ENCODE measurements around the gene KCNMA1. TPM values are rescaled to one million over a fixed set of nuclear protein-coding genes. Genes with fewer than 3 reads are reported as not detected.

The KCNMA1 gene
- total RNA-seq, 1 experiment from 2014 or later = 0.45 TPM

DNA sequence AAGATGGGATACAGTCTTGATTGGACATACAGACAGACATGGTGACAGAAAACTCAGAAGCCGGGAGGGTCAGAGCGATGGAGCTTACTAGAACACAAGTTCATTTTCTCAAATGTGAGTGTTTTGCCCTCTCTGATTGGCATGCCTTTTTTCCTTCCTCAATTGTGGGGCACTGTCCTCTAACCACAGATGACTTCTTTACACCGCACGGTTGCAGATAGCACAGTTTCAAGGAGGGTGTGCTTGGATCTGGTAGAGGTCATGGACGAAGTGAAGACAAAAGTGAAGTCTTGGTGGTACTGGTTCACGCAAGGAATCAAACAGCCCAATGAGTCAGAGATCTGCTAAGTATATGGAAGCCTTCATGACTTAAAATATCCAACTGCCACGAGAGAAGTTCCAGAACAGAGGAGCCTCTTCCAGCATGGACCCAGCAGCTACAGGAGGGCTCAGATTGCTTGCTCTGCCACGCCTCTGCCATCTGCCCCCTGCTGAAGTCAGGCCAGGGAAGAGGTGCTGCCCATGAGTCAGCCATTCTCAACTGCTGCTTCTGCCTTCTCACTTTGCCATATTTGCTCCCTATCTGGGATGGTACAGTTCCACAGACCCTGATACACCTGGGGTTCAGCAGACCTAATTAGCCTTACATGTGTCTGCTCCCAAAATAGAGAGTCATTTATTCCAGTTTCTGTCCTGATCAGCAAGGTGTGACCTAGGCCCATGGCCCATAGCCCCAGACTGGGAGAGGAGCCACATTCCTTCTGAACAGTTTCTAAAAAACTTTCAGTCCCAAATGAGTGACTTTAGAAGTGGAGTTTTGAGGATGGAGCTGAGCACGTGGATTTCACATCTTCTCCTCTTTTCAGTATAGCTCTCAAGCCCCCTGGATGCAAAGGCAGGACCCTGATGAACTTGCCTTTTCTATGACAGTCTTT lies 413.8 kb downstream of the KCNMA1 start:
- peaks cover 43% of the 10 kb centered on the region for H3K4me1 Mint-ChIP-seq (ENCODE audit: low read depth, unreplicated experiment)
- intact Hi-C loops (cut with micrococcal nuclease; ENCODE audit: unreplicated experiment) = no loop called here
- H3K27ac Mint-ChIP-seq (ENCODE audit: unreplicated experiment) = no peak overlapping the region
- no TSS peak for BruUV-seq (replicated peaks)
- TF ChIP-seq, protein P1, sequence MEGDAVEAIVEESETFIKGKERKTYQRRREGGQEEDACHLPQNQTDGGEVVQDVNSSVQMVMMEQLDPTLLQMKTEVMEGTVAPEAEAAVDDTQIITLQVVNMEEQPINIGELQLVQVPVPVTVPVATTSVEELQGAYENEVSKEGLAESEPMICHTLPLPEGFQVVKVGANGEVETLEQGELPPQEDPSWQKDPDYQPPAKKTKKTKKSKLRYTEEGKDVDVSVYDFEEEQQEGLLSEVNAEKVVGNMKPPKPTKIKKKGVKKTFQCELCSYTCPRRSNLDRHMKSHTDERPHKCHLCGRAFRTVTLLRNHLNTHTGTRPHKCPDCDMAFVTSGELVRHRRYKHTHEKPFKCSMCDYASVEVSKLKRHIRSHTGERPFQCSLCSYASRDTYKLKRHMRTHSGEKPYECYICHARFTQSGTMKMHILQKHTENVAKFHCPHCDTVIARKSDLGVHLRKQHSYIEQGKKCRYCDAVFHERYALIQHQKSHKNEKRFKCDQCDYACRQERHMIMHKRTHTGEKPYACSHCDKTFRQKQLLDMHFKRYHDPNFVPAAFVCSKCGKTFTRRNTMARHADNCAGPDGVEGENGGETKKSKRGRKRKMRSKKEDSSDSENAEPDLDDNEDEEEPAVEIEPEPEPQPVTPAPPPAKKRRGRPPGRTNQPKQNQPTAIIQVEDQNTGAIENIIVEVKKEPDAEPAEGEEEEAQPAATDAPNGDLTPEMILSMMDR (IDR thresholded peaks at IDR 0.05; ENCODE audit: unreplicated experiment) = no peak
- no peak for DNase-seq
- no peaks in the 10 kb centered on the region for H3K9me3 Mint-ChIP-seq (ENCODE audit: low read depth, unreplicated experiment)
- no peaks in the 10 kb centered on the region for H3K27me3 Mint-ChIP-seq (ENCODE audit: unreplicated experiment)
- no peaks in the 10 kb centered on the region for H3K36me3 Mint-ChIP-seq (ENCODE audit: insufficient read depth, unreplicated experiment)
- no peak overlapping the region for H3K4me3 Mint-ChIP-seq (ENCODE audit: low read depth, unreplicated experiment)
- CTCF ChIA-PET = interaction anchor here (0.6 kb wide), 1 partner anchor 407 kb away, joined by 3 read pairs; no protein-coding TSS in a partner anchor

DNA sequence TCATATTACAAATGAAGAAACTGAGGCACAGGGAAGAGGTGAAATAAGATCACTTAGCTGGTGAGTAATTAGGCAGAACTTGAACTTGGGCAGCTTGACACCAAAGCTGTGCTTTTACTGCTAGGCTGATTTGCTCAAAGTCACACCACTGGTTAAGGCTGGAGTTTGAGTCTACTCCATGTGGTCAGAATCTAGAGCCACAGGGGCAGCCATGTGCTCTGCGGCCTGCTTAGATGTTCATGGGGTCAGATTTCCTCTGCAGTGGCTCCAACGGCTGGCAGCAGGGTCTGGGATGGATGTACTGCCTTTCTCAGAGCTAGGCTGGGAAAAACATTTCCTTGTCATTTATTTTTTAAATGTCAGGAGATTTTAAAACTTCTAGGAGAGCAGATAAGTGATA lies 417.5 kb downstream of the KCNMA1 start:
- no TSS peak for BruUV-seq (replicated peaks)

DNA sequence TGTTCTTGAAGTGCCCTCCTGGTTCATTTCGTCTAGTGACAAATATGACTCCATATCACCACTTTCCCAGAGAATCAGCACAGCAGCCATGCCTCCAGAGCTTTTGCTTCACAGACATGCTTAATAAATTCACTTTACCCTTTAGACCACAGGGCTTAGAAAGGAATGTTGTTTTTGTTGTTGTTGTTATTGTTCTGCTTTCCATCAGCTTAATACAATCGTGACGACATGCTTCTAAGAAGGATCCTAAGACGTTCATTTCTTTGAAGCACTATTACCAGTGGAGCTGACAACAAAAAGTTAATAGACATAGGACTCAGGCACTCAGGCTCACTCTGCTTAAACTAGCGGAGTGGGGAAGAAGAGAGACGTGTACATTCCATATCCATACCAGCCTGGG lies 418.6 kb downstream of the KCNMA1 start:
- TF ChIP-seq, protein P1 (IDR thresholded peaks at IDR 0.05; ENCODE audit: unreplicated experiment) = no peak
- no TSS peak for BruUV-seq (replicated peaks)
- CTCF ChIA-PET = no interaction called here

More for the DNA sequence above, 417.5 kb downstream of the KCNMA1 start:
- DNase-seq = no peak
- no peak overlapping the region for H3K27ac Mint-ChIP-seq (ENCODE audit: unreplicated experiment)
- TF ChIP-seq, protein P1 (IDR thresholded peaks at IDR 0.05; ENCODE audit: unreplicated experiment) = no peak
- CTCF ChIA-PET = interaction anchor here (0.8 kb wide), 1 partner anchor 1235 kb away, joined by 3 read pairs; no protein-coding TSS in a partner anchor
- H3K36me3 Mint-ChIP-seq (ENCODE audit: insufficient read depth, unreplicated experiment) = no peaks in the 10 kb centered on the region
- no peaks in the 10 kb centered on the region for H3K9me3 Mint-ChIP-seq (ENCODE audit: low read depth, unreplicated experiment)
- H3K27me3 Mint-ChIP-seq (ENCODE audit: unreplicated experiment) = no peaks in the 10 kb centered on the region
- no peak overlapping the region for H3K4me3 Mint-ChIP-seq (ENCODE audit: low read depth, unreplicated experiment)
- peaks cover 17% of the 10 kb centered on the region for H3K4me1 Mint-ChIP-seq (ENCODE audit: low read depth, unreplicated experiment)
- intact Hi-C loops (cut with micrococcal nuclease; ENCODE audit: unreplicated experiment) = no loop called here

DNA sequence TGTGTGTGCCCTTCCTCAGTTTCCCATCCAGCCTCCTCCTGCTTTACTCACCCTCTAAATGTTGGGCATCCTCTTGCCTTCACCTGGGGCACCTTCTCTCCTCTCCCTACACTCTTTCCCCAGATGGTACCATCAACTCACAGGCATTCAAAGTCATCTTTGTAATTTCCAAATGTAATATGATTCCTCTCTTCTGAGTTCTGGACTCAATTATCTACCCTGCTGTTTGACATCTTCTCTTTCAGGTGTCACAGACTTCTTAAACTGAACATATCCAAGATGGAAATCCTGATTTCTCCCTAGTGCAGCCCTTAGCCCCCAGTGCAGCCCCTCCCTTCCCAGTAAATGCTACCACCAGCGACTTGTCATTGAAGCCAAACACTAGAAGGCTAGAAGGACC lies 422.8 kb downstream of the KCNMA1 start:
- no peaks in the 10 kb centered on the region for H3K4me1 Mint-ChIP-seq (ENCODE audit: low read depth, unreplicated experiment)
- intact Hi-C loops (cut with micrococcal nuclease; ENCODE audit: unreplicated experiment) = no loop called here
- TF ChIP-seq, protein P1 (IDR thresholded peaks at IDR 0.05; ENCODE audit: unreplicated experiment) = no peak
- DNase-seq = no peak
- H3K27me3 Mint-ChIP-seq (ENCODE audit: unreplicated experiment) = no peaks in the 10 kb centered on the region
- no TSS peak for BruUV-seq (replicated peaks)
- H3K36me3 Mint-ChIP-seq (ENCODE audit: insufficient read depth, unreplicated experiment) = no peaks in the 10 kb centered on the region
- H3K9me3 Mint-ChIP-seq (ENCODE audit: low read depth, unreplicated experiment) = no peaks in the 10 kb centered on the region
- CTCF ChIA-PET = no interaction called here
- no peak overlapping the region for H3K27ac Mint-ChIP-seq (ENCODE audit: unreplicated experiment)
- H3K4me3 Mint-ChIP-seq (ENCODE audit: low read depth, unreplicated experiment) = no peak overlapping the region

More for the DNA sequence above, 418.6 kb downstream of the KCNMA1 start:
- Mint-ChIP-seq H3K4me3 (ENCODE audit: low read depth, unreplicated experiment) (no peak overlapping the region), H3K4me1 (ENCODE audit: low read depth, unreplicated experiment) (peaks cover 6% of the 10 kb centered on the region), H3K27me3 (ENCODE audit: unreplicated experiment) (no peaks in the 10 kb centered on the region), H3K36me3 (ENCODE audit: insufficient read depth, unreplicated experiment) (no peaks in the 10 kb centered on the region), H3K9me3 (ENCODE audit: low read depth, unreplicated experiment) (no peaks in the 10 kb centered on the region), H3K27ac (ENCODE audit: unreplicated experiment) (no peak overlapping the region)
- DNase-seq = no peak
- intact Hi-C loops (cut with micrococcal nuclease; ENCODE audit: unreplicated experiment) = no loop called here
